ENCODE results near the gene THUMPD2.

DNA sequence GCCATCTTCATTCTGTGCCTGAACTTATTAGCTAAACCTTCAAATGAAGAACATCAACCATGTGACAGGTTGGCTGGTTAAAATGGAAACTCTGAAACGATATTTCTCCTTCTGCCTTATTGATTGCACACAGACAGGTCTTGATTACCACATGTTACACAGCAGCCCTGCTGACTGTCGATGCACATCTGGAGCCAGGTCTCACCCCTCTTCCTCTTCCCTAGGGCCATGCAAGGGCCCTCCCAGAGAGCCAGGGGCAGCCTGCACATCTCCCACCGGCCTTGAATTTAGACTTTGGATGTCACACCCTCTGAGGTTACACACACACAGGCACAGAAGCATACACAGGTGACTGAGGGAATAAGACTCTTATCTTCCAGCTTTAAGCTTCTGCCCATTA is 68.3 kb downstream of the THUMPD2 start:
- TF ChIP-seq EP300 (IDR thresholded peaks at IDR 0.05; ENCODE audit: borderline replicate concordance) (no peak), TAF1 (IDR thresholded peaks at IDR 0.05; ENCODE audit: low read depth) (no peak), YY1 (IDR thresholded peaks at IDR 0.05; ENCODE audit: low read depth) (no peak), TCF12 (IDR thresholded peaks at IDR 0.05; ENCODE audit: low read depth) (no peak), NFIC (IDR thresholded peaks at IDR 0.05) (no peak)
- TF ChIP-seq, protein P1, sequence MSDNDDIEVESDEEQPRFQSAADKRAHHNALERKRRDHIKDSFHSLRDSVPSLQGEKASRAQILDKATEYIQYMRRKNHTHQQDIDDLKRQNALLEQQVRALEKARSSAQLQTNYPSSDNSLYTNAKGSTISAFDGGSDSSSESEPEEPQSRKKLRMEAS (IDR thresholded peaks at IDR 0.05) = no peak
